IPS DF 6.9 (cell line): Measurements from ENCODE around the gene PNCK.
"Not testable (repeated sequence)": the region's sequence is repeated elsewhere in the genome, so short reads cannot be mapped to it uniquely, and the experiment has no call there.

Experiments
- DNase-seq: peaks from one replicate; pipeline ENCODE4 v3.0.0-alpha.2; 2013; ENCODE audit warnings: low read depth, low spot score
- H3K27ac ChIP-seq: one replicate; pipeline ENCODE4 v1.5.1; 2013; ENCODE audit warnings: low read length, control low read depth
- H3K27me3 ChIP-seq: 2 replicates; pipeline ENCODE4 v1.6.1; 2013; ENCODE audit warnings: mild to moderate bottlenecking, low read length; ENCODE audit not compliant: control insufficient read depth, insufficient read depth
- H3K36me3 ChIP-seq: 2 replicates; pipeline ENCODE4 v1.6.1; 2013; ENCODE audit warnings: low read length; ENCODE audit not compliant: control insufficient read depth, insufficient read depth
- H3K4me1 ChIP-seq: 2 replicates; pipeline ENCODE4 v1.6.1; 2013; ENCODE audit warnings: low read length; ENCODE audit not compliant: control insufficient read depth, insufficient read depth
- H3K4me3 ChIP-seq: 2 replicates; pipeline ENCODE4 v1.5.1; 2013; ENCODE audit warnings: mild to moderate bottlenecking, low read length
- H3K9me3 ChIP-seq: 2 replicates; pipeline ENCODE4 v1.6.1; 2013; ENCODE audit warnings: low read length, inconsistent platforms; ENCODE audit not compliant: control insufficient read depth, insufficient read depth
- WGBS: extraction: QIAGEN DNeasy Blood & Tissue Kit; methylation state at CpG from one replicate; pipeline ENCODE4 v1.1.7; 2013; ENCODE audit warnings: mixed read lengths, missing lambda C conversion rate; ENCODE audit not compliant: insufficient read length, insufficient coverage; 5-methylcytosine and 5-hydroxymethylcytosine counted together

Gene PNCK

DNA sequence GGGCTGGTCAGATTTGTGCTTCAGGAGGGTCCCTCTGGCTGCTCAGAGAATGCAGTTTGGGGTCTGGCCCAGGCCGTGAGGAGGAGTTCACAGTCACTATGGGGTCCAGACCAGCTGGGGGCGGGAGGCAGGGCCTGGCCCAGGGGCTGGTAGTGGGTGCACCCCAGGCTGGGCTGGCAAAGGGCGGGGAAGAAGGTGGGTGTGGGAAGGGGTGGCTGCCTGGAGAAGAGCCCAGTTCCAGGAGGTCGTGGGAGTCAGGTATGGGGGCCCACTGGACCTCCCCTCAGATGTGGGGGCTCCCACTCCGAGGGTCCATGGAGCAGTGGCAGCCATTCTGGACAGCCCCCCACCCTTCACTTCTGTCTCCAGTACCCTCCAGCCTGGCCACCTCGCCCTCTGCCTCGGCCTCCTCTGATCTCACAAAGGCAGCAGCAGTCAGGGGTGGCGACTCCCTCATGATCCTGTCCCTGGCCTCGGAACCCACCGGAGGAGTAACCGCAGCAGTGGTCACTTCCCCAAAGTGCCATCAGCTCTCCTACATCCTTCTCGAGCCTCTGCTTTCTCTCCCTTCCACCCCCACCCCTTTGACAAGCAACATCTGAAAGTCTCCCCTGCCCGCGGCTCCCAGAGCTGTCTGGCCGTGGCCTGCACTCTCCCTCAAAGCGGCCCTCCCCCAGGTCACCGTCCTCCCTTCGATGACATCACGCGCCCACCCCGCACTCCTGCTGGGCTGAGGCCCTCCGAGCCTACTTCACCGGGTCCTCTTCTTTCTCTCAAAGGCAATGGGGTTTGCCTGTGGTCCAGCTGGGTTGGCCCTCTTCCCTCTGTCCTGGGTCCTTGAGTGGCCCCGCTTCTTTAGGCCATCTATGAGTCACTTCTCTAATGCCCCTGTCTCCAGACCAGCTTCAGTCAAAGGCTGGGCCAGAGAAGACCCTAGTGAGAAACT is 12.4 kb upstream of the PNCK start:
- H3K27ac ChIP-seq, result no peak overlapping the region
- H3K4me3 ChIP-seq, result no peak overlapping the region
- peaks cover 8% of the 10 kb centered on the region for H3K4me1 ChIP-seq
- no peak for DNase-seq
- peaks cover 7% of the 10 kb centered on the region; the same call in 1 of the 2 replicates for H3K36me3 ChIP-seq
- no CpG with 5 or more reads among the region's 24 CpGs for WGBS
- no peaks in the 10 kb centered on the region for H3K27me3 ChIP-seq
- no peaks in the 10 kb centered on the region for H3K9me3 ChIP-seq

DNA sequence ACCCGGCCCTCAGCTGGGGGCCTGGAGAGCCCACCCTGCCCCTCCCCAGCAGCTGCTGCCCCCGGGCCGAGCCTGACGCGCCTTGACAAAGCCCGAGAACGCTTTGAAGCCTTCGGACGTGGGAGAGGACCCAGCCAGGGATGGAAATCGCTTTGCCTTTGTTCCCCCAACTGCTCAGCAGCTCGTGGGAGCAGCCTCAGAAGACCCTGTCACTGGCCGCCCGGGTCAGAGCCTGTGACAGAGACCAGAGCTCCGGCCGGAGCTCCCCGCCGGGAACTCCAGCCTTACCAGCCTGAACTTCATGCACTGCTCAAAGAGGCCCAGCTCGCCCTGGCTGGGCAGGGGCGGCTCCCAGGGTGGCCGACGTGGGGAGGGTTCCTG is 11.5 kb upstream of the PNCK start:
- H3K9me3 ChIP-seq, result no peaks in the 10 kb centered on the region
- peaks cover 5% of the 10 kb centered on the region; the same call in 1 of the 2 replicates for H3K36me3 ChIP-seq
- no CpG with 5 or more reads among the region's 21 CpGs for WGBS
- H3K4me1 ChIP-seq, result peaks cover 8% of the 10 kb centered on the region
- H3K27me3 ChIP-seq, result no peaks in the 10 kb centered on the region
- no peak for DNase-seq
- H3K27ac ChIP-seq, result no peak overlapping the region
- H3K4me3 ChIP-seq, result peak overlapping the region; percentile 7; the same call in 1 of the 2 replicates

DNA sequence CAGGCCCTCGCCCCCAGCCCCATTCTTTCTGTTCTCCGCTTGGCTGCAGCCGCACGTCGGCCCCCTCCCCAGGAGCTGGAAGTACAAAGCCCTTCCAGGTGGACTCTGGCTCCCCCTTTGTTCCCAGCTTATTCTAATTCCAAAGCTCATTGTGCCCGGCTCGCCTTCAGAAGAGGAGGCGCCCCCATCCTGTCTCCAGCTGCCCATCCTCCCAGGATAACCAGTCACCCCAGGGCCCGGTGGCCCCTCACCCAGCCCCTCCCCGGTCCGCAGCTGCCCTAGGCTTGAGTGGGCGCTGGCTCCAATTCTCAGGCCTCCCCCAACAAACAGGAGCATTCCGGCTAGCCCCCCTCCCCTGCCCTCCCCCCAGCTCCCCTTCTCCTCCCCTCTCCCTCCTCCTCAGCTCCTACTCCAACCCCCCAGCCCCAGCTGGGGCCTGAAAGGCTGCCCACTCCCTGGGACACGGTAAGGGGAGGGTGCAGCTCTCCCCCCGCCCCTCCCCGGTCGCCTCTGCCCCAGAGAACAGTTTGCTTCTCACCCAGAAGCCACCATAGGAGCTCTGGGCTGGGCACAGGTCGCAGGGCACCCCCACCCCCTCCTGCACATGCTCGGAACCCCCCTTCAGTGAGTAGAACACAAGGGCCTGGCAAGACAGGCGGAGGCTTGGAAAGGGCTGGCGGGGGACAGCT is 11.0 kb upstream of the PNCK start:
- no CpG with 5 or more reads among the region's 21 CpGs for WGBS
- H3K9me3 ChIP-seq, result no peaks in the 10 kb centered on the region

DNA sequence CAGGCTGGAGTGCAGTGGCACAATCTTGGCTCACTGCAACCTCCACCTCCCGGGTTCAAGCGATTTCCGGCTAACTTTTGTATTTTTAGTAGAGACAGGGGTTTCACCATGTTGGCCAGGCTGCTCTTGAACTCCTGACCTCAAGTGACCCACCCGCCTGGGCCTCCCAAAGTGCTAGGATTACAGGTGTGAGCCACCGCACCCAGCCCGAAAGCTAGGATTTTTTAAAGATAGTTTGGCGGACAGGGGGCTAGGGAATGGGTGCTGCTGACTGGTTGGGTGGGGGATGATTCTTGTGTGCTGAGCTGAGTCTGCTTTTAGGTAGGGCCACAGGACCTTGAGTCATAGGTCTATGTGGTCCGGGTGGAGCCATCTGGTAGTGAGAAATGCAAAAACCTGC is 9.9 kb upstream of the PNCK start:
- H3K27me3 ChIP-seq, H3K36me3 ChIP-seq, H3K9me3 ChIP-seq, H3K4me3 ChIP-seq, H3K4me1 ChIP-seq, H3K27ac ChIP-seq, DNase-seq: not testable (repeated sequence)
- no CpG with 5 or more reads among the region's 8 CpGs for WGBS

More for the DNA sequence above, 11.0 kb upstream of the PNCK start:
- no peak for DNase-seq
- Histone ChIP-seq H3K27me3 (no peaks in the 10 kb centered on the region), H3K36me3 (peaks cover under 1% of the 10 kb centered on the region; the same call in 1 of the 2 replicates), H3K27ac (no peak overlapping the region), H3K4me3 (peak overlapping the region; percentile 7; the same call in 1 of the 2 replicates), H3K4me1 (peaks cover 6% of the 10 kb centered on the region)

DNA sequence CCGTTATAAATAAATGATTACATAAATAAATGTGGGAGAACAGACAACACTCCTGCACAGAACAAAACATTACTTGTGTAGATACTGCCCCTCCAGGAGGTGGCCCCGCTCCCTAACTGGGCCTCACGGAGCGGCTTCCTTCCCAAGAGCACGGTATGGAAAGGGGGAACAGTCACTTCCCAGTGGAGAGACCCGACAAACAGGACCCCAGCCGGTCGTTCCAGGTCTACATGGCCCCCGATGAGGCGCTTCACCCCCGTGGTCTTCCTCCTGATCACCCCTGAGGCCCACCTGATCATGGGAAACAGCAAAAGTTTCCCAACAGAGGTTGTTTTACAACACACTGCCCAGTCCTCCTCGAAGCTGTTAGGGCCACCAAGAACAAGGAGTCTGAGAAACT is 7.6 kb upstream of the PNCK start:
- DNase-seq, result no peak
- Histone ChIP-seq H3K4me3 (no peak overlapping the region), H3K27ac (no peak overlapping the region), H3K9me3 (no peaks in the 10 kb centered on the region), H3K4me1 (peaks cover 5% of the 10 kb centered on the region), H3K27me3 (no peaks in the 10 kb centered on the region), H3K36me3 (no peaks in the 10 kb centered on the region)
- no CpG with 5 or more reads among the region's 12 CpGs for WGBS

DNA sequence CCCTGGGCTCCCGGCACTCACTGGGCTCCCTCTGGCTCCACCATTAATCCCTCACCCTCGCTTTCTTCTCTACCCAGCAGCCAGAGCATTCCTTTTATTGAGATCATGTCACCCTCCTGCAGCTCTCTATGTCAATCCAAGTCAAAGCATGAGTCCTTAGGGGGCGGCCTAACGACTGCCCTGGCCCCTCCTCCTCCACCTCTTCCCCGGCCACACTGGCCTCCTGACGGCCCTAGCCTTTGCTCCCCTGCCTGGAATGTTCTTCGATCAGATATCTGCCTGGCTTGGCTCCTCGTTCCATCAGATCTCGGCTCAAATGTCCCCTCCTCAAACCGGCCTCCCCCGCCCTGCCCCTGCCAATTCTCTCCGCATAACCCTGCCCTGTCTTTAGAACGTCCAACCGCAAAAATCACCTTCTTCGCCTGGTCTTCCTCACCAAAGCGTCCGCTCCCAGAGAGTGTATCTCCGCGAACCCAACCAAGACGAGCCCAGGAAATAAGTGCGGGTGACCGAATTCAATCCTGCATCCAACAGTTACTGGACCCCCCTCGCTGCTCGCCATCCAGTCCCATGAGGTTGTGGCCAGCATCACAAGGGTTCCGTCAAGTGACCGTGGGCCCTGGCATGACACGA is 722 bp upstream of the PNCK start:
- Histone ChIP-seq H3K27ac (no peak overlapping the region), H3K27me3 (no peaks in the 10 kb centered on the region), H3K36me3 (no peaks in the 10 kb centered on the region), H3K9me3 (no peaks in the 10 kb centered on the region), H3K4me1 (peaks cover 2% of the 10 kb centered on the region), H3K4me3 (no peak overlapping the region)
- WGBS, result no CpG with 5 or more reads among the region's 27 CpGs
- DNase-seq, result no peak

DNA sequence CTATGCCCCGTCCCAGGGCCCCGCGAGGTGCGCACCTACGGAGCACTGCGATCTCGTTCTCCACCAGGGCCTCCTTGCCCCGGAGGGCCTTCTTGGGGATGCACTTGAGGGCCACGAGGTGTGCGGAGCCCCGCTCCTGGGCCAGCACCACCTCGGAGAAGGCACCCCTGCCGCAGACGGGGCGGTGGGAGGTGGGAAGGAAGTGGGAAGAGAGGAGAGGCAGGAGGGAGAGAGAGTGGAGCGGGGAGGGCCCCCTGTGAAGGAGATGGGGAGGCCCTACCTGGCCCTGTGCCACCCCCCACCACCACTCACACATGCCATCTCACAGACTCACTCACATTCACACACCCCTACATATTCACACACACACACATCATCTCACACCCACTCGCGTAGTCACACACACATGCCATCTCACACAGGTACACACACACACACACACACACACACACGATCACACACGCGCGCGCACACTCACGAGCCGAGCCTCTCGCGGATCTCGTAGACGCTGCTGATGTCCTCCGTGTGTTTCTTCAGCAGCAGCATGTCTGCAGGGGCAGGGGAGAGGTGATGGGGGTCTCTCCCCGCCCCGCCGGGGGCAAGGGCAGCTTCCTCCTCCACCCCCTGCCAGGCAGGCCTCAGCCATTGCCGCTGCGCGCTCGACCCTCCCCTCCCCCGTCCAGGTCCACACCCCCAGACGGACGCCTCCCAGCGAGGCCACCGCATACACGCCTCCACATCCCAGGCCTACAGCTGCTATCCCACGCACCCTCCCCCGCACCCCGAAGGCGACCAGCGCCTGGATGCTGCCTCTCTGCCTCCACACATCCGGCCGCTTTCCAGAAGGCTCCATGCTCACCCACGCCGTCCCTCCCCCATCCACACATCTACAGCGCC is 834 bp downstream of the PNCK start:
- Histone ChIP-seq H3K27me3 (no peaks in the 10 kb centered on the region), H3K36me3 (no peaks in the 10 kb centered on the region), H3K4me1 (peaks cover 2% of the 10 kb centered on the region), H3K27ac (no peak overlapping the region), H3K4me3 (peak overlapping the region; percentile 31; the same call in 1 of the 2 replicates), H3K9me3 (no peaks in the 10 kb centered on the region)
- DNase-seq, result no peak
- WGBS, result 100% methylated on average over 2 of the region's 53 CpGs

DNA sequence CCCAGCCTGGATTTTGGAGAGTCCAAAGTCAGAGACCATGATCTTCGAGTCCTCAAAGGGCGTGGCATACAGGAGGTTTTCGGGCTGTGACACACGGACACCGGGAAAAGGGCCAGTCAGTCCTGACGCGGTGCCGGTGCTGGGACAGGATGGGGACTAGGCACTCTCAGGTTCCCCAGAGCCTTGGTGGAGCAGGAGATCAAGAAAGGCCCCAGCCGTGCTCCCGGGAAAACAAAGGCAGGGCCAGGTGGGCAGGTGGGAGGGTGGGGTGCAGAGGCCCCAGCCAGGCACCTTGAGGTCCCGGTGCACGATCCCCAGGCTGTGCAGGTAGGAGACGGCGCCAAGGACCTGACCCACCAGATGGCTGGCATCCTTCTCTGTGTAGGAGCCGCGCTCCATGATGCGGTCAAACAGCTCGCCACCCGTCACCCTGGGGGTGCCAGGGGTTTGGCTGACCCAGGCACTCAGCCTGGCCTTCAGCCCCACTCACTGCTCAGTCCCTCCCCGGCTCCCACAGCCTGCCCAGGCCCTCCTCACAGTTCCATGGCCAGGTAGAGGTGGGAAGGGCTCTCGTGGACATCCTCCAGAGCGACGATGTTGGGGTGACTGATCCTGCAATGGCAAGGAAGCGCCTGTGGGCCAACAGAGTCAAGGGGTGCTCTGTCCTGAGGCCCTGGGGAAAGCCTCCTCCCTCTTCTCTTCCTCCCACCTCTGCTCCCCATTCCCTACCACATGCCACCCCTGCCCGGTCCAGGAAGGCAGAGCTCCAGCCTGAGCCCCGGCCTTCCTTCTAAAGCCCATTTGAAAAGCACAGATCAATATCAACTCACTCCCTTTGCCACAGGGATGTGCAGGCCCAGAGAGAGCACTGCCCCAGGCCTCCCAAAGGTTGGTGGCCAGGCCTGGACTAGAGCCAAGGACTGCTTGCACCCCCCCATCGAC is 1.8 kb downstream of the PNCK start:
- no peak for DNase-seq
- Histone ChIP-seq H3K27me3 (no peaks in the 10 kb centered on the region), H3K36me3 (no peaks in the 10 kb centered on the region), H3K27ac (no peak overlapping the region), H3K4me1 (peaks cover 2% of the 10 kb centered on the region), H3K4me3 (no peak overlapping the region), H3K9me3 (no peaks in the 10 kb centered on the region)
- WGBS, result no CpG with 5 or more reads among the region's 27 CpGs
